ENCODE data around the gene PDGFD. TPM values are rescaled to one million over a fixed set of nuclear protein-coding genes. Genes with fewer than 3 reads are reported as not detected.

PDGFD gene
- total and polyA plus RNA-seq, 2 donors (not counting 3 experiments of a cell fraction or from before 2014, with no cell fraction given), result 6.3 to 13.1 TPM

DNA sequence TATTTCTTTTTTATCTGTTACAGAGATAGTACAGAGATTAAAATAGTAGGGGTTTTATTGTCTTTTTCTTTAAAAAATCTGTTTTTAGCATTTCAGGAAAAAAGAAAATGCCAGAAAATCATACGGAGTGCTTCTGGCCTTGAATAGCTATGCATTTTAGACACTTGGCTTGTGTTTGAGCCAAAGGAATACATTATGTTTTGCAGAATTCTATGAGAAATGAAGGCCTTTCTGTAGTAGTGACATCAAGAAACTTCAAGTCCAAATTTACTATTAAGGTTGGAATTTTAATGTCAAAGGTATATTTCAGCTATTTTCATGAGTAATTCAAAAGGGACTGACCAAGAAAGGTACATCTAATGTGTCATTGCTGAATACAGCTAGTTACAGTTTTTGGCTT is 183.8 kb downstream of the PDGFD start:
- no peak overlapping the region for H3K4me3 ChIP-seq (replicated peaks in 1 of 3; ENCODE audit: insufficient read depth in 1 of 3, low read depth in 1 of 3, low read length in 3 of 3)
- no peaks in the 10 kb centered on the region for H4K20me1 ChIP-seq (replicated peaks; ENCODE audit: control insufficient read depth, extremely low read depth, insufficient read depth, low read length)
- no peaks in the 10 kb centered on the region for H3K79me2 ChIP-seq (ENCODE audit: control insufficient read depth, insufficient read depth, low read length)
- no peak overlapping the region for H3K27ac ChIP-seq (ENCODE audit: insufficient read depth, low read depth, low read length)
- TF ChIP-seq, protein P1, sequence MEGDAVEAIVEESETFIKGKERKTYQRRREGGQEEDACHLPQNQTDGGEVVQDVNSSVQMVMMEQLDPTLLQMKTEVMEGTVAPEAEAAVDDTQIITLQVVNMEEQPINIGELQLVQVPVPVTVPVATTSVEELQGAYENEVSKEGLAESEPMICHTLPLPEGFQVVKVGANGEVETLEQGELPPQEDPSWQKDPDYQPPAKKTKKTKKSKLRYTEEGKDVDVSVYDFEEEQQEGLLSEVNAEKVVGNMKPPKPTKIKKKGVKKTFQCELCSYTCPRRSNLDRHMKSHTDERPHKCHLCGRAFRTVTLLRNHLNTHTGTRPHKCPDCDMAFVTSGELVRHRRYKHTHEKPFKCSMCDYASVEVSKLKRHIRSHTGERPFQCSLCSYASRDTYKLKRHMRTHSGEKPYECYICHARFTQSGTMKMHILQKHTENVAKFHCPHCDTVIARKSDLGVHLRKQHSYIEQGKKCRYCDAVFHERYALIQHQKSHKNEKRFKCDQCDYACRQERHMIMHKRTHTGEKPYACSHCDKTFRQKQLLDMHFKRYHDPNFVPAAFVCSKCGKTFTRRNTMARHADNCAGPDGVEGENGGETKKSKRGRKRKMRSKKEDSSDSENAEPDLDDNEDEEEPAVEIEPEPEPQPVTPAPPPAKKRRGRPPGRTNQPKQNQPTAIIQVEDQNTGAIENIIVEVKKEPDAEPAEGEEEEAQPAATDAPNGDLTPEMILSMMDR (IDR thresholded peaks at IDR 0.05; ENCODE audit: extremely low read depth in 1 of 2, insufficient read depth in 1 of 2, low read depth in 1 of 2, low read length in 2 of 2), result no peak
- TF ChIP-seq JUN (IDR thresholded peaks at IDR 0.05; ENCODE audit: borderline replicate concordance, insufficient read depth, insufficient read length, low read depth) (no peak), FOS (IDR thresholded peaks at IDR 0.05; ENCODE audit: borderline replicate concordance, insufficient read depth, low read length) (no peak), GATA2 (IDR thresholded peaks at IDR 0.05; ENCODE audit: insufficient read depth, insufficient read length, low read depth, low read length) (no peak), MYC (IDR thresholded peaks at IDR 0.05; ENCODE audit: low read depth, low read length) (no peak), POLR2A (IDR thresholded peaks at IDR 0.05; ENCODE audit: low read depth, low read length) (no peak), EZH2 (IDR thresholded peaks at IDR 0.05; ENCODE audit: borderline replicate concordance, low read depth, low read length, severe bottlenecking) (no peak), POLR2AphosphoS5 (IDR thresholded peaks at IDR 0.05; ENCODE audit: insufficient read depth, low read depth, low read length) (no peak)
- TF ChIP-seq, protein P2, sequence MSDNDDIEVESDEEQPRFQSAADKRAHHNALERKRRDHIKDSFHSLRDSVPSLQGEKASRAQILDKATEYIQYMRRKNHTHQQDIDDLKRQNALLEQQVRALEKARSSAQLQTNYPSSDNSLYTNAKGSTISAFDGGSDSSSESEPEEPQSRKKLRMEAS (IDR thresholded peaks at IDR 0.05; ENCODE audit: insufficient read depth, insufficient read length), result no peak
- no peaks in the 10 kb centered on the region for H3K4me1 ChIP-seq (ENCODE audit: control insufficient read depth, extremely low read depth, insufficient read depth, low read length)
- no peaks in the 10 kb centered on the region for H3K9me1 ChIP-seq (replicated peaks; ENCODE audit: control insufficient read depth, extremely low read depth, insufficient read depth, low read length)
- H3K4me2 ChIP-seq (ENCODE audit: insufficient read depth, low read length), result no peak overlapping the region
- intact Hi-C loops (cut with micrococcal nuclease), result no loop called here
- no TSS peak for BruUV-seq (replicated peaks)
- FAIRE-seq (no peak), DNase-seq (ENCODE audit: low read depth, low spot score) (no peak)
- dilution Hi-C loops (cut with MboI; ENCODE audit: extremely low pct_ligation_motif_present, low sequenced_read_pairs), result no loop called here
- CTCF ChIA-PET, result interaction anchor here (1.4 to 1.9 kb wide), 3 partner anchors 11 to 298 kb away, joined by 3 to 7 read pairs (median 6); no protein-coding TSS in a partner anchor
- H3K9me3 ChIP-seq (replicated peaks; ENCODE audit: control insufficient read depth, insufficient read depth, low read length), result no peaks in the 10 kb centered on the region
- no peak overlapping the region for H3K9ac ChIP-seq (replicated peaks; ENCODE audit: extremely low read depth, insufficient read depth, low read length)
- H2AFZ ChIP-seq (ENCODE audit: low read depth, low read length), result no peak overlapping the region
- POLR2A ChIA-PET, result no interaction called here
- no peaks in the 10 kb centered on the region for H3K27me3 ChIP-seq (ENCODE audit: control insufficient read depth in 2 of 2, insufficient read depth in 2 of 2, low read length in 2 of 2)
- H3K36me3 ChIP-seq (ENCODE audit: control insufficient read depth in 2 of 2, extremely low read depth in 1 of 2, insufficient read depth in 2 of 2, low read length in 2 of 2), result no peaks in the 10 kb centered on the region

Measured in endothelial cell of umbilical vein (primary cell).